MM.1S (cell line): ENCODE data around the gene CBFA2T2.

ENCODE experiments used
- EZH2 ChIP-seq: fragments of 300-600 bp; sonication (generic); optimal IDR thresholded peaks from 2 replicates; pipeline ENCODE3; 2017; ENCODE audit warnings: low read depth, mild to moderate bottlenecking, antibody characterized with exemption, low read length, mixed read lengths
- EZH2phosphoT487 ChIP-seq: fragments of 300-600 bp; sonication (generic); IDR thresholded peaks from 2 replicates; pipeline ENCODE4 v1.6.1; 2018; ENCODE audit warnings: antibody characterized with exemption, low read length
- TF ChIP-seq, protein P1 (sequence below): fragments of 300-600 bp; sonication (generic); IDR thresholded peaks from 2 replicates; pipeline ENCODE4 v1.5.1; 2016; ENCODE audit warnings: antibody characterized with exemption, low read length, mixed read lengths

- TF ChIP-seq, protein P1, sequence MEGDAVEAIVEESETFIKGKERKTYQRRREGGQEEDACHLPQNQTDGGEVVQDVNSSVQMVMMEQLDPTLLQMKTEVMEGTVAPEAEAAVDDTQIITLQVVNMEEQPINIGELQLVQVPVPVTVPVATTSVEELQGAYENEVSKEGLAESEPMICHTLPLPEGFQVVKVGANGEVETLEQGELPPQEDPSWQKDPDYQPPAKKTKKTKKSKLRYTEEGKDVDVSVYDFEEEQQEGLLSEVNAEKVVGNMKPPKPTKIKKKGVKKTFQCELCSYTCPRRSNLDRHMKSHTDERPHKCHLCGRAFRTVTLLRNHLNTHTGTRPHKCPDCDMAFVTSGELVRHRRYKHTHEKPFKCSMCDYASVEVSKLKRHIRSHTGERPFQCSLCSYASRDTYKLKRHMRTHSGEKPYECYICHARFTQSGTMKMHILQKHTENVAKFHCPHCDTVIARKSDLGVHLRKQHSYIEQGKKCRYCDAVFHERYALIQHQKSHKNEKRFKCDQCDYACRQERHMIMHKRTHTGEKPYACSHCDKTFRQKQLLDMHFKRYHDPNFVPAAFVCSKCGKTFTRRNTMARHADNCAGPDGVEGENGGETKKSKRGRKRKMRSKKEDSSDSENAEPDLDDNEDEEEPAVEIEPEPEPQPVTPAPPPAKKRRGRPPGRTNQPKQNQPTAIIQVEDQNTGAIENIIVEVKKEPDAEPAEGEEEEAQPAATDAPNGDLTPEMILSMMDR: no peak
- TF ChIP-seq EZH2phosphoT487: no peak
- TF ChIP-seq EZH2: no peak
These were observed 136.3 kb downstream of the CBFA2T2 start for GRCh38 chr20:33626190-33626589.
